RPMI7951 (cell line): ENCODE data around the gene CMYA5. TPM values are rescaled to one million over a fixed set of nuclear protein-coding genes. Genes with fewer than 3 reads are reported as not detected.

Source experiments
- DNase-seq: peaks from one replicate; pipeline ENCODE4 v3.0.0-alpha.2; 2012; ENCODE audit warnings: low read depth
- total RNA-seq: library from RNA; depleted of rRNA; stranded (reverse); fragments of >200 nt; shearing (Covaris generic); gene quantifications from 2 replicates; pipeline ENCODE4 v1.2.3, GENCODE V29; 2014

Gene CMYA5
- total RNA-seq, 1 experiment from 2014 or later = 0.12 TPM

GRCh38 chr5:79793722-79794121 lies 104.1 kb downstream of the CMYA5 start:
- DNase-seq = no peak

- no peak for DNase-seq
Measured at GRCh38 chr5:79794347-79794746, 104.7 kb downstream of the CMYA5 start.

GRCh38 chr5:79795764-79796398 lies 106.2 kb downstream of the CMYA5 start:
- peak; percentile 29 for DNase-seq

- DNase-seq = no peak
Measured at GRCh38 chr5:79798893-79799590, 109.4 kb downstream of the CMYA5 start.

- DNase-seq = peak; percentile 30
Measured at GRCh38 chr5:79800979-79801827, 111.6 kb downstream of the CMYA5 start.

- DNase-seq = no peak
Measured at GRCh38 chr5:79802406-79802805, 112.8 kb downstream of the CMYA5 start.

GRCh38 chr5:79803007-79803406 lies 113.4 kb downstream of the CMYA5 start:
- no peak for DNase-seq

GRCh38 chr5:79806741-79807140 lies 117.1 kb downstream of the CMYA5 start:
- DNase-seq = peak; percentile 40

- no peak for DNase-seq
Measured at GRCh38 chr5:79809743-79810142, 120.1 kb downstream of the CMYA5 start.

- DNase-seq = no peak
Measured at GRCh38 chr5:79811081-79811480, 121.4 kb downstream of the CMYA5 start.

GRCh38 chr5:79811904-79812303 lies 122.3 kb downstream of the CMYA5 start:
- DNase-seq = no peak

GRCh38 chr5:79814699-79815098 lies 125.1 kb downstream of the CMYA5 start:
- no peak for DNase-seq

GRCh38 chr5:79816014-79816413 lies 126.4 kb downstream of the CMYA5 start:
- no peak for DNase-seq

GRCh38 chr5:79820648-79821047 lies 131.0 kb downstream of the CMYA5 start:
- no peak for DNase-seq

- no peak for DNase-seq
Measured at GRCh38 chr5:79824444-79824843, 134.8 kb downstream of the CMYA5 start.

GRCh38 chr5:79825802-79826201 lies 136.2 kb downstream of the CMYA5 start:
- DNase-seq = no peak

GRCh38 chr5:79827159-79827629 lies 137.6 kb downstream of the CMYA5 start:
- DNase-seq = no peak

- DNase-seq = no peak
Measured at GRCh38 chr5:79829260-79829659, 139.6 kb downstream of the CMYA5 start.

- DNase-seq = no peak
Measured at GRCh38 chr5:79831381-79832309, 142.0 kb downstream of the CMYA5 start.

GRCh38 chr5:79832911-79833310 lies 143.3 kb downstream of the CMYA5 start:
- no peak for DNase-seq

- no peak for DNase-seq
Measured at GRCh38 chr5:79834098-79834753, 144.6 kb downstream of the CMYA5 start.
